AG09309 (cell line): Measurements from ENCODE around the gene LRRC43.

Experiments
- DNase-seq: peaks from one replicate; pipeline ENCODE4 v3.0.0-alpha.2; 2010; ENCODE audit warnings: low read depth
- H3K4me3 ChIP-seq: 2 replicates; pipeline ENCODE4 v1.5.1; 2011; ENCODE audit warnings: mild to moderate bottlenecking, low read depth, low read length, moderate library complexity; ENCODE audit not compliant: control insufficient read depth
- TF ChIP-seq, protein P1 (sequence below): IDR thresholded peaks from 2 replicates; pipeline ENCODE4 v1.5.1; 2011; ENCODE audit warnings: mild to moderate bottlenecking, low read depth, low read length, inconsistent platforms; ENCODE audit not compliant: insufficient read depth, control insufficient read depth; ENCODE audit errors: missing control alignments

The LRRC43 gene

DNA sequence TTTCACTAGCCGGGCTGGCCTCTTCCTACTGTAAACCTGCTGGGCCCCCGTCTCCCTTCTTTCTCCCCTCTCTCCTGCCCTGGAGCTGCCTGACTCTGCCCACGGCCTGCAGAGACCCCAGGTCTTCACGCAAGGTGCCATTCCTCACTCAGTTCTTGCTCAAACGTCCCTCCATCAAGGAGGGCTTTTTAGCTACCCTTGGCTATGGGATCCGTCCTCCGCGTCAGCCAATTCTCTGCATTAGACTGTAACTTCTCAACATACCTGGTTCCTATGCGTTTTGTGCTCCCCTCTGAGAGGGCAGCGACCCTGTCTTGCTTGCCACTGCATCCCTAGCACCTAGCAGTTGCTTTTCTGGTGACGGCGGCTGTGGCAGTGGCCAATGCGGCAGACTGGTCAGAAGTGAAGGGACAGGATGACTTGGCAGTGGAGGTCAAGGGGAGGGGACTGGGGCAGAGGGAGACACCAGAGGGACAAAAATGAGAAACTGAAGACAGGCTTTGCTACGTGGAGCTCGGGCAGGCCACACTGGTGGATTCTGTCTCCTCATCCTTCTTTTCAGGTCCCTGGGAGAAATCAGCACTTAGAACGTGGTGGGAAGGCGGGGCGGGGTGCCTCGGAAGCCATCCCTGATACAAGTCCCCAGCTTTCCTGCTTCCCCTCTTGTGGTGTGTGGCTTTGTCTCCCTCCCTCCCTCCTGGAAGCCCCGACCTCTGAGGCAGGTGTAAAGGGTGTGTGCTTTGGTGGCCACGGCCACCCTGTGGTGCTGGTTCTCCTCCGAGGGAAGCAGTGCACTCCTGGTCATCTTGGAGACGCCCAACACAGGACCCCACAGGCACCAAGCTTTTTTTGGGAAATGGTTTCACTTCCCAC is 22.4 kb downstream of the LRRC43 start:
- DNase-seq, result no peak
- TF ChIP-seq, protein P1, sequence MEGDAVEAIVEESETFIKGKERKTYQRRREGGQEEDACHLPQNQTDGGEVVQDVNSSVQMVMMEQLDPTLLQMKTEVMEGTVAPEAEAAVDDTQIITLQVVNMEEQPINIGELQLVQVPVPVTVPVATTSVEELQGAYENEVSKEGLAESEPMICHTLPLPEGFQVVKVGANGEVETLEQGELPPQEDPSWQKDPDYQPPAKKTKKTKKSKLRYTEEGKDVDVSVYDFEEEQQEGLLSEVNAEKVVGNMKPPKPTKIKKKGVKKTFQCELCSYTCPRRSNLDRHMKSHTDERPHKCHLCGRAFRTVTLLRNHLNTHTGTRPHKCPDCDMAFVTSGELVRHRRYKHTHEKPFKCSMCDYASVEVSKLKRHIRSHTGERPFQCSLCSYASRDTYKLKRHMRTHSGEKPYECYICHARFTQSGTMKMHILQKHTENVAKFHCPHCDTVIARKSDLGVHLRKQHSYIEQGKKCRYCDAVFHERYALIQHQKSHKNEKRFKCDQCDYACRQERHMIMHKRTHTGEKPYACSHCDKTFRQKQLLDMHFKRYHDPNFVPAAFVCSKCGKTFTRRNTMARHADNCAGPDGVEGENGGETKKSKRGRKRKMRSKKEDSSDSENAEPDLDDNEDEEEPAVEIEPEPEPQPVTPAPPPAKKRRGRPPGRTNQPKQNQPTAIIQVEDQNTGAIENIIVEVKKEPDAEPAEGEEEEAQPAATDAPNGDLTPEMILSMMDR, result no peak
- H3K4me3 ChIP-seq, result no peak overlapping the region

DNA sequence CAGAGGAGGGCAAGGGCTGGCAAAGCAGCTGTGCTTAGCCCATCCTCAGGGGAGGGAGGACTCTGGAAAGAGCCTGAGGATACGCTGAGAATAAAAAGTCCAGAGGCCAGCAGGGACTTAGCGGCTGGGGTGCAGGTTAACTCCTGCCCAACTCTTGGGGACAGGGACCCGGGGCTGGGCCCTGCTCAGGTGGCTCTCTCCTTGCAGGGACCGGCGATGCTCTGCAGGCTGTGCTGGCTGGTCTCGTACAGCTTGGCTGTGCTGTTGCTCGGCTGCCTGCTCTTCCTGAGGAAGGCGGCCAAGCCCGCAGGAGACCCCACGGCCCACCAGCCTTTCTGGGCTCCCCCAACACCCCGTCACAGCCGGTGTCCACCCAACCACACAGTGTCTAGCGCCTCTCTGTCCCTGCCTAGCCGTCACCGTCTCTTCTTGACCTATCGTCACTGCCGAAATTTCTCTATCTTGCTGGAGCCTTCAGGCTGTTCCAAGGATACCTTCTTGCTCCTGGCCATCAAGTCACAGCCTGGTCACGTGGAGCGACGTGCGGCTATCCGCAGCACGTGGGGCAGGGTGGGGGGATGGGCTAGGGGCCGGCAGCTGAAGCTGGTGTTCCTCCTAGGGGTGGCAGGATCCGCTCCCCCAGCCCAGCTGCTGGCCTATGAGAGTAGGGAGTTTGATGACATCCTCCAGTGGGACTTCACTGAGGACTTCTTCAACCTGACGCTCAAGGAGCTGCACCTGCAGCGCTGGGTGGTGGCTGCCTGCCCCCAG is 23.4 kb downstream of the LRRC43 start:
- TF ChIP-seq, protein P1, result no peak

DNA sequence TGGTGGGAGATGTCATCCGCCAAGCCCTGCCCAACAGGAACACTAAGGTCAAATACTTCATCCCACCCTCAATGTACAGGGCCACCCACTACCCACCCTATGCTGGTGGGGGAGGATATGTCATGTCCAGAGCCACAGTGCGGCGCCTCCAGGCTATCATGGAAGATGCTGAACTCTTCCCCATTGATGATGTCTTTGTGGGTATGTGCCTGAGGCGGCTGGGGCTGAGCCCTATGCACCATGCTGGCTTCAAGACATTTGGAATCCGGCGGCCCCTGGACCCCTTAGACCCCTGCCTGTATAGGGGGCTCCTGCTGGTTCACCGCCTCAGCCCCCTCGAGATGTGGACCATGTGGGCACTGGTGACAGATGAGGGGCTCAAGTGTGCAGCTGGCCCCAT is 24.1 kb downstream of the LRRC43 start:
- TF ChIP-seq, protein P1, result no peak
- DNase-seq, result no peak
- no peak overlapping the region for H3K4me3 ChIP-seq

More for the DNA sequence above, 23.4 kb downstream of the LRRC43 start:
- no peak for DNase-seq
- no peak overlapping the region for H3K4me3 ChIP-seq

DNA sequence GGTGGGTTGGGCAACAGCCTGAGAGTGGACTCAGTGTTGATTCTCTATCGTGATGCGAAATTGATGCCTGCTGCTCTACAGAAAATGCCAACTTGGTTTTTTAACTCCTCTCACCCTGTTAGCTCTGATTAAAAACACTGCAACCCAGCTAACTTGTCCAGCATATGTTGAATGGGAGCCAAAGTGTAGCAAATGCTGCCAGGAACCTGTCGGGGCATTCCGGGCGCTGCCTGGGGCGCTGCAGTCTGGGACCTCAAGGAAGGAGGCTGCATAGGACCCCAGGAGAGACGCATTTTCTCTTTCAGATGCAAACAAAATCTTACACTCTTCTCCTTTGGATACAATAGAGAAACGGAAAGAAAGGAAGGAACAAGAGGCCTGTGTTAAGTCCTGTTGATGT is 24.5 kb downstream of the LRRC43 start:
- TF ChIP-seq, protein P1, result no peak
- no peak for DNase-seq

DNA sequence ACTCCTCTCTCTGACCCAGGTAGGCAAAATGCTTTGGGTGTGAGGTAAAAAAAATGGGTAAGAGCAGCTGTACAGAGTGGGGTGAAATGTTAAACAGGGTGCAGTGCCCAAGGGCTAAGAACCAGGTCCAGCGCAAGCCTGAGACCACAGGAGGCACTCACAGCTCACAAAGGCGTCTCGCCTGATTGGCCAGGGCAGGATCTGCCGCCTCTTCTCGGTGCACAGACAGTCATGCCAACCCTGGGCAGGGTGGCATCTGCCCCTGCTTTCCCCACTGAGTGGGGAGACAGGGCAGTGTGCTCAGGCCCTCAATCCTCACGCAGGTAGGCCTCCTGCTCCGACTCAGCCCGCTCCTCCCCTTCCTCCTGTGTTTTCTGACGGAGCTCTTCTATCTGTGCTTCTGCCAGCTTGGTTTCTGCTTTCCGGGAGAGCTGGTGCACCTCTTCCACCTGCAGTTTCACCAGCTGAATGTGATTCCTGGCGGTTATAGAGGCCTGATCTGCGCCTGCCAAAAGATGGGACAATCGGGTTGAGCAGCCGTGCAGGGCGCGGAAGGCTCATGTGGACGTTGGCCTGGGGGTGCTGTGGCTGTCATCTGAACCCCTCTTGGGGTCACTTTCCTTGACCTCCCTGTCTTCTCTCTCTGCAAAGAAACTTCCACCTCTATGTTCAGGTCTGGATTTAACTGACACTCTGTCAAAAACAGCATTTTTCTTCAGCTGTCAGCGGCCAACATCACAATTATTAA is 25.3 kb downstream of the LRRC43 start:
- no peak overlapping the region for H3K4me3 ChIP-seq
- DNase-seq, result no peak
- TF ChIP-seq, protein P1, result no peak

More for the DNA sequence above, 24.5 kb downstream of the LRRC43 start:
- no peak overlapping the region for H3K4me3 ChIP-seq

DNA sequence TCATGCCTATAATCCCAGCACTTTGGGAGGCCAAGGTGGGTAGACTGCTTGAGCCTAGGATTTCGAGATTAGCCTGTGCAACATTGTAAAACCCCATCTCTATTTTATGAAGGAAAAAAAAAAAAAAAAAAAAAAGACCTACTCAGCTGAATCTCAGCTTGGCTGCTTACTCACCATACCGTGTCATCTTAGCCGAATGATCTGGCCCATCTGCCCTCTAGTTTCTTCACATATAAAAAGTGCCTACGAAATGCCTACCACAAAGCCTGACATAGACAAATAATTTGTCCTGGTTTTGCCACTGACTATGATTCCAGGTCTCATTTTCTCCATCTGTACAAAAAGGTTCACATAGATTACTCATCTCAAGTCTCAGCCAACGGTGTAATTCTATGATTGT is 32.8 kb downstream of the LRRC43 start:
- TF ChIP-seq, protein P1, result no peak
- no peak overlapping the region for H3K4me3 ChIP-seq

More for the DNA sequence above, 32.8 kb downstream of the LRRC43 start:
- DNase-seq, result no peak
